GM21786 (cell line): ENCODE data around the gene PHLDB1.
"Not testable (repeated sequence)": the region's sequence is repeated elsewhere in the genome, so short reads cannot be mapped to it uniquely, and the experiment has no call there.

Experiments used
- ATAC-seq: cut with Tn5 transposase; IDR thresholded peaks from one replicate; pipeline ENCODE4 v1.9.1; 2021; ENCODE audit not compliant: unreplicated experiment

PHLDB1 gene

GRCh38 chr11:118682939-118683338, 75.5 kb downstream of the PHLDB1 start:
- ATAC-seq = not testable (repeated sequence)

GRCh38 chr11:118684187-118684586, 76.8 kb downstream of the PHLDB1 start:
- no peak for ATAC-seq

- ATAC-seq = no peak
Measured at GRCh38 chr11:118687906-118688305, 80.5 kb downstream of the PHLDB1 start.

- ATAC-seq = not testable (repeated sequence)
Measured at GRCh38 chr11:118688339-118688738, 80.9 kb downstream of the PHLDB1 start.

GRCh38 chr11:118688851-118689502, 81.6 kb downstream of the PHLDB1 start:
- no peak for ATAC-seq

GRCh38 chr11:118689503-118689851, 82.1 kb downstream of the PHLDB1 start:
- ATAC-seq = no peak

- peak; percentile 73 for ATAC-seq
Measured at GRCh38 chr11:118689852-118690552, 82.6 kb downstream of the PHLDB1 start.

GRCh38 chr11:118690553-118691304, 83.3 kb downstream of the PHLDB1 start:
- no peak for ATAC-seq

GRCh38 chr11:118691926-118692830, 84.8 kb downstream of the PHLDB1 start:
- ATAC-seq = peak; percentile 26

GRCh38 chr11:118694185-118694584, 86.8 kb downstream of the PHLDB1 start:
- no peak for ATAC-seq

- no peak for ATAC-seq
Measured at GRCh38 chr11:118694771-118695170, 87.4 kb downstream of the PHLDB1 start.

GRCh38 chr11:118696673-118697226, 89.3 kb downstream of the PHLDB1 start:
- no peak for ATAC-seq

GRCh38 chr11:118697346-118697745, 89.9 kb downstream of the PHLDB1 start:
- no peak for ATAC-seq

GRCh38 chr11:118699506-118700220, 92.2 kb downstream of the PHLDB1 start:
- ATAC-seq = no peak

- ATAC-seq = no peak
Measured at GRCh38 chr11:118703563-118704106, 96.2 kb downstream of the PHLDB1 start.

GRCh38 chr11:118705111-118705741, 97.8 kb downstream of the PHLDB1 start:
- ATAC-seq = no peak

GRCh38 chr11:118705791-118706545, 98.6 kb downstream of the PHLDB1 start:
- ATAC-seq = no peak

- no peak for ATAC-seq
Measured at GRCh38 chr11:118706546-118706825, 99.1 kb downstream of the PHLDB1 start.
